ENCODE measurements around the gene IL1A.

IL1A gene

GRCh38 chr2:112811276-112811831, 27.1 kb upstream of the IL1A start:
- H3K4me1 ChIP-seq: no peaks in the 10 kb centered on the region; the same call in 1 of the 2 replicates
- H3K4me3 ChIP-seq: no peak overlapping the region
- no peaks in the 10 kb centered on the region; the same call in 1 of the 2 replicates for H3K9me3 ChIP-seq
- H3K36me3 ChIP-seq (replicated peaks): no peaks in the 10 kb centered on the region
- in situ Hi-C loops (cut with MboI; ENCODE audit: low sequenced_read_pairs): no loop called here
- no peaks in the 10 kb centered on the region for H3K27me3 ChIP-seq (ENCODE audit: low read depth)
- no peak for DNase-seq (ENCODE audit: low spot score in 2 of 2)

- H3K9me3 ChIP-seq: no peaks in the 10 kb centered on the region; the same call in 1 of the 2 replicates
- H3K4me3 ChIP-seq: no peak overlapping the region
- H3K4me1 ChIP-seq: no peaks in the 10 kb centered on the region; the same call in 1 of the 2 replicates
- in situ Hi-C loops (cut with MboI; ENCODE audit: low sequenced_read_pairs): no loop called here
- no peaks in the 10 kb centered on the region for H3K27me3 ChIP-seq (ENCODE audit: low read depth)
- no peak for DNase-seq (ENCODE audit: low spot score in 2 of 2)
- H3K36me3 ChIP-seq (replicated peaks): no peaks in the 10 kb centered on the region
These were observed 24.8 kb upstream of the IL1A start for GRCh38 chr2:112809112-112809511.

- DNase-seq (ENCODE audit: low spot score in 2 of 2): no peak
- in situ Hi-C loops (cut with MboI; ENCODE audit: low sequenced_read_pairs): no loop called here
- no peak overlapping the region for H3K4me3 ChIP-seq
- no peaks in the 10 kb centered on the region for H3K36me3 ChIP-seq (replicated peaks)
- H3K9me3 ChIP-seq: no peaks in the 10 kb centered on the region; the same call in 1 of the 2 replicates
- no peaks in the 10 kb centered on the region; the same call in 1 of the 2 replicates for H3K4me1 ChIP-seq
- no peaks in the 10 kb centered on the region for H3K27me3 ChIP-seq (ENCODE audit: low read depth)
These were observed 23.0 kb upstream of the IL1A start for GRCh38 chr2:112807233-112807807.

GRCh38 chr2:112805542-112805941, 21.2 kb upstream of the IL1A start:
- Histone ChIP-seq H3K36me3 (replicated peaks) (no peaks in the 10 kb centered on the region), H3K27me3 (ENCODE audit: low read depth) (no peaks in the 10 kb centered on the region), H3K4me3 (no peak overlapping the region), H3K4me1 (no peaks in the 10 kb centered on the region; the same call in 1 of the 2 replicates), H3K9me3 (no peaks in the 10 kb centered on the region; the same call in 1 of the 2 replicates)
- in situ Hi-C loops (cut with MboI; ENCODE audit: low sequenced_read_pairs): no loop called here
- no peak for DNase-seq (ENCODE audit: low spot score in 2 of 2)

GRCh38 chr2:112803691-112804521, 19.6 kb upstream of the IL1A start:
- Histone ChIP-seq H3K36me3 (replicated peaks) (no peaks in the 10 kb centered on the region), H3K4me1 (no peaks in the 10 kb centered on the region; the same call in 1 of the 2 replicates), H3K9me3 (no peaks in the 10 kb centered on the region; the same call in 1 of the 2 replicates), H3K27me3 (ENCODE audit: low read depth) (no peaks in the 10 kb centered on the region), H3K4me3 (no peak overlapping the region)
- no peak for DNase-seq (ENCODE audit: low spot score in 2 of 2)
- in situ Hi-C loops (cut with MboI; ENCODE audit: low sequenced_read_pairs): no loop called here

- no peak for DNase-seq (ENCODE audit: low spot score in 2 of 2)
- in situ Hi-C loops (cut with MboI; ENCODE audit: low sequenced_read_pairs): no loop called here
- H3K4me3 ChIP-seq: no peak overlapping the region
- no peaks in the 10 kb centered on the region for H3K9me3 ChIP-seq
- H3K27me3 ChIP-seq (ENCODE audit: low read depth): no peaks in the 10 kb centered on the region
- H3K4me1 ChIP-seq: no peaks in the 10 kb centered on the region
- H3K36me3 ChIP-seq (replicated peaks): no peaks in the 10 kb centered on the region
These were observed 16.7 kb upstream of the IL1A start for GRCh38 chr2:112800881-112801583.

GRCh38 chr2:112798979-112799975, 15.0 kb upstream of the IL1A start:
- in situ Hi-C loops (cut with MboI; ENCODE audit: low sequenced_read_pairs): no loop called here
- H3K36me3 ChIP-seq (replicated peaks): no peaks in the 10 kb centered on the region
- peaks cover 2% of the 10 kb centered on the region; the same call in 1 of the 2 replicates for H3K4me1 ChIP-seq
- H3K27me3 ChIP-seq (ENCODE audit: low read depth): no peaks in the 10 kb centered on the region
- H3K9me3 ChIP-seq: no peaks in the 10 kb centered on the region
- H3K4me3 ChIP-seq: no peak overlapping the region
- no peak for DNase-seq (ENCODE audit: low spot score in 2 of 2)

GRCh38 chr2:112796486-112796885, 12.2 kb upstream of the IL1A start:
- in situ Hi-C loops (cut with MboI; ENCODE audit: low sequenced_read_pairs): no loop called here
- no peaks in the 10 kb centered on the region for H3K27me3 ChIP-seq (ENCODE audit: low read depth)
- DNase-seq (ENCODE audit: low spot score in 2 of 2): no peak

GRCh38 chr2:112795774-112796173, 11.5 kb upstream of the IL1A start:
- Histone ChIP-seq H3K4me1 (peaks cover 16% of the 10 kb centered on the region), H3K27me3 (ENCODE audit: low read depth) (no peaks in the 10 kb centered on the region), H3K36me3 (replicated peaks) (no peaks in the 10 kb centered on the region), H3K4me3 (no peak overlapping the region), H3K9me3 (no peaks in the 10 kb centered on the region)
- DNase-seq (ENCODE audit: low spot score in 2 of 2): no peak
- in situ Hi-C loops (cut with MboI; ENCODE audit: low sequenced_read_pairs): no loop called here

More at GRCh38 chr2:112796486-112796885, 12.2 kb upstream of the IL1A start:
- peaks cover 9% of the 10 kb centered on the region for H3K4me1 ChIP-seq
- no peaks in the 10 kb centered on the region for H3K36me3 ChIP-seq (replicated peaks)
- H3K9me3 ChIP-seq: no peaks in the 10 kb centered on the region
- no peak overlapping the region for H3K4me3 ChIP-seq

- in situ Hi-C loops (cut with MboI; ENCODE audit: low sequenced_read_pairs): no loop called here
These were observed 10.5 kb upstream of the IL1A start for GRCh38 chr2:112794841-112795240.

GRCh38 chr2:112794131-112794733, 9.9 kb upstream of the IL1A start:
- no peaks in the 10 kb centered on the region for H3K27me3 ChIP-seq (ENCODE audit: low read depth)
- H3K4me3 ChIP-seq: no peak overlapping the region
- in situ Hi-C loops (cut with MboI; ENCODE audit: low sequenced_read_pairs): no loop called here
- H3K4me1 ChIP-seq: peaks cover 21% of the 10 kb centered on the region
- no peaks in the 10 kb centered on the region for H3K36me3 ChIP-seq (replicated peaks)
- peak; percentile 21 to 55 for DNase-seq (ENCODE audit: low spot score in 2 of 2)
- no peaks in the 10 kb centered on the region for H3K9me3 ChIP-seq

More at GRCh38 chr2:112794841-112795240, 10.5 kb upstream of the IL1A start:
- Histone ChIP-seq H3K36me3 (replicated peaks) (no peaks in the 10 kb centered on the region), H3K4me3 (no peak overlapping the region), H3K9me3 (no peaks in the 10 kb centered on the region), H3K27me3 (ENCODE audit: low read depth) (no peaks in the 10 kb centered on the region), H3K4me1 (peaks cover 21% of the 10 kb centered on the region)
- no peak for DNase-seq (ENCODE audit: low spot score in 2 of 2)

- Histone ChIP-seq H3K27me3 (ENCODE audit: low read depth) (no peaks in the 10 kb centered on the region), H3K36me3 (replicated peaks) (no peaks in the 10 kb centered on the region), H3K9me3 (no peaks in the 10 kb centered on the region), H3K4me3 (no peak overlapping the region), H3K4me1 (peaks cover 21% of the 10 kb centered on the region)
- in situ Hi-C loops (cut with MboI; ENCODE audit: low sequenced_read_pairs): no loop called here
- DNase-seq (ENCODE audit: low spot score in 2 of 2): no peak
These were observed 9.2 kb upstream of the IL1A start for GRCh38 chr2:112793449-112793978.
